Measurements from ENCODE around the gene CCDC40. TPM values are rescaled to one million over a fixed set of nuclear protein-coding genes. Genes with fewer than 3 reads are reported as not detected.

Gene CCDC40
- total RNA-seq, 1 donor from 2014 or later, result not detected

DNA sequence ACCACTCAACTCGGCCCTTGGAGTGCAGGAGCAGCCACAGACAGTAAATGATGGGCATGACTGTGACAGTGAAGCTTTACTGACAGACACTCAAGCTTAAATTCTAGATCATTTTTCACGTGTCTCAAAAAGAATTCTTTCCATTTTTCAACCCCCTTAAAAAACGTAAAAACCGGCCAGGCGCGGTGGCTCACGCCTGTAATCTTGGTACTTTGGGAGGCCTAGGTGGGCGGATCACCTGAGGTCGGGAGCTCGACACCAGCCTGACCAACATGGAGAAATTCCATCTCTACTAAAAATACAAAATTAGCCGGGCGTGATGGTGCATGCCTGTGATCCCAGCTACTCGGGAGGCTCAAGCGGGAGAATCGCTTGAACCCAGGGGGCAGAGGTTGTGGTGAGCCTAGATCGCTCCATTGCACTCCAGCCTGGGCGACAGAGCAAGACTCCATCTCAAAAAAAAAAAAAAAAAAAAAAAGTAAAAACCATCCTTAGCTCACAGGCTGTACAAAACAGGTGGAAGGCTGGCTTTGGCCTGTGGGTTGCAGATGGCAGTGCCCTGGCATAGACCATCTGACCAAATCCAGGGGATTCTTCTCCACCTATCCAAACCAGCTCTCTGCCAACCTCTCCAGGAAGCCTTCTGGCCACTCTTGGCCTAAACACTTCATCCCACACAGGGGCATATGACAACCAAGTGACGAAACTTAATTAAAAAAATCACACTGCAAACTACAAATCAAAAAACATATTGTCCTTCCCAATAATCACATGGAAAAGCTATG is 19.0 kb upstream of the CCDC40 start:
- intact Hi-C loops (cut with micrococcal nuclease), result no loop called here
- H3K4me1 Mint-ChIP-seq (ENCODE audit: low read depth), result no peaks in the 10 kb centered on the region
- H3K27me3 Mint-ChIP-seq (ENCODE audit: low read depth), result no peaks in the 10 kb centered on the region
- no peak for DNase-seq (ENCODE audit: low spot score)
- H3K27ac Mint-ChIP-seq, result no peak overlapping the region
- H3K9me3 Mint-ChIP-seq, result peaks cover 10% of the 10 kb centered on the region
- H3K36me3 Mint-ChIP-seq (ENCODE audit: low read depth), result no peaks in the 10 kb centered on the region
- H3K4me3 Mint-ChIP-seq (ENCODE audit: low read depth), result no peak overlapping the region

DNA sequence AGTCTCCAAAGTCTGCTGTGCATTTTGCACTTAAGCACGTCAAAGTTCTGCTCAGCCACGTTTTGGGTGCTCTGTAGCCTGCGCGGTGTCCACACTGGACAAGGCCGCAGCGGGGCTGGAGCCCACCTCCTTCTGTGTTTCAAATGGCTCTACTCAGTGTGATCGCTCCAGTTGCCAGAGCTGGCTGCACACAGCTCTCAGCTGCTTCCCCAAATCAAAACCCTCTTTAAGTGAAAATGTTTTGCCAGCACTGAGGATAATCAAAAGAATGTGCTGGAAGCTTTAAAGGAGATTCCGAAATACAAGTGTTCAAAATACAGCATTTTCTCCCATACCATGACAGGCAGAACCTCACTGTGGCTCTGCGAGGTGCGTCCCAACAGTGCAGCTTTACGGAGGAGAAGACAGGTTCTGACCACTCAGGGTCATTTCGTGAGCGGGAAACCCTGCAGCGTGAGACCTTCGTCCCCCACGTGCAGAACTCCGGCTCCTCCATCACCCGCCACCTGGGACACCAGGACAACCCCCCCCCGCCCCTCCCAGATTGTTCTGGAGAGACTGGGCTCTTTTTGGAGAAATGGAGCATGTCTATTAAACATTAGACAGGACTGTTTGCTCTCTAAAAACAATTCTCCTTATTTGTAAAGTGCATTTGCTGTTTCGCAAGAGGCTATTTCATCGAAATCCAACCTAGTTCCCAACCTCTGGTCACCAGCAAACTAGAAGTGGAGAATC is 17.4 kb upstream of the CCDC40 start:
- no peak for DNase-seq (ENCODE audit: low spot score)

DNA sequence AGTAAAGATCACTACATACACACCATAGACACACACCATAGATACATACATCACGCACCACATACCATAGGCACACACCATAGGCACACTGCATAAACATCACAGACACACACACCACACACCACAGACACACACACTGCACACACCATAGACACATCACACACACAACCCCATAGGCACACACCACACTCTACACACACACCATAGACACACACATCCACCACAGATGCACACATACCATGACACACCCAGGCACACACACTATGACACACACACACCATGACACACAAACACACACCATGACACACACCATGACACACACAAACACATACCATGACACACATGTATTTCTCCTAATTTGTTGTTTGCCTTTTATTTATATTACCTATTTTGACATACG is 14.8 kb upstream of the CCDC40 start:
- Mint-ChIP-seq H3K4me3 (ENCODE audit: low read depth) (no peak overlapping the region), H3K9me3 (no peaks in the 10 kb centered on the region)
- no peak for DNase-seq (ENCODE audit: low spot score)

More for the DNA sequence above, 17.4 kb upstream of the CCDC40 start:
- Mint-ChIP-seq H3K27me3 (ENCODE audit: low read depth) (no peaks in the 10 kb centered on the region), H3K4me1 (ENCODE audit: low read depth) (no peaks in the 10 kb centered on the region), H3K4me3 (ENCODE audit: low read depth) (no peak overlapping the region), H3K9me3 (peaks cover 9% of the 10 kb centered on the region), H3K36me3 (ENCODE audit: low read depth) (no peaks in the 10 kb centered on the region), H3K27ac (no peak overlapping the region)
- intact Hi-C loops (cut with micrococcal nuclease), result no loop called here

GRCh38 chr17:80023481-80024205 is 12.8 kb upstream of the CCDC40 start:
- no peaks in the 10 kb centered on the region for H3K36me3 Mint-ChIP-seq (ENCODE audit: low read depth)
- no peak overlapping the region for H3K27ac Mint-ChIP-seq
- no peaks in the 10 kb centered on the region for H3K27me3 Mint-ChIP-seq (ENCODE audit: low read depth)
- intact Hi-C loops (cut with micrococcal nuclease), result no loop called here
- H3K9me3 Mint-ChIP-seq, result no peaks in the 10 kb centered on the region
- no peak for DNase-seq (ENCODE audit: low spot score)
- no peaks in the 10 kb centered on the region for H3K4me1 Mint-ChIP-seq (ENCODE audit: low read depth)
- H3K4me3 Mint-ChIP-seq (ENCODE audit: low read depth), result no peak overlapping the region

More for the DNA sequence above, 14.8 kb upstream of the CCDC40 start:
- Mint-ChIP-seq H3K27ac (no peak overlapping the region), H3K4me1 (ENCODE audit: low read depth) (no peaks in the 10 kb centered on the region), H3K36me3 (ENCODE audit: low read depth) (no peaks in the 10 kb centered on the region), H3K27me3 (ENCODE audit: low read depth) (no peaks in the 10 kb centered on the region)
- intact Hi-C loops (cut with micrococcal nuclease), result no loop called here

GRCh38 chr17:80024206-80024972 is 12.1 kb upstream of the CCDC40 start:
- no peak for DNase-seq (ENCODE audit: low spot score)
- intact Hi-C loops (cut with micrococcal nuclease), result no loop called here
- no peaks in the 10 kb centered on the region for H3K27me3 Mint-ChIP-seq (ENCODE audit: low read depth)
- no peaks in the 10 kb centered on the region for H3K9me3 Mint-ChIP-seq
- H3K4me1 Mint-ChIP-seq (ENCODE audit: low read depth), result no peaks in the 10 kb centered on the region
- H3K4me3 Mint-ChIP-seq (ENCODE audit: low read depth), result no peak overlapping the region
- no peak overlapping the region for H3K27ac Mint-ChIP-seq
- no peaks in the 10 kb centered on the region for H3K36me3 Mint-ChIP-seq (ENCODE audit: low read depth)

DNA sequence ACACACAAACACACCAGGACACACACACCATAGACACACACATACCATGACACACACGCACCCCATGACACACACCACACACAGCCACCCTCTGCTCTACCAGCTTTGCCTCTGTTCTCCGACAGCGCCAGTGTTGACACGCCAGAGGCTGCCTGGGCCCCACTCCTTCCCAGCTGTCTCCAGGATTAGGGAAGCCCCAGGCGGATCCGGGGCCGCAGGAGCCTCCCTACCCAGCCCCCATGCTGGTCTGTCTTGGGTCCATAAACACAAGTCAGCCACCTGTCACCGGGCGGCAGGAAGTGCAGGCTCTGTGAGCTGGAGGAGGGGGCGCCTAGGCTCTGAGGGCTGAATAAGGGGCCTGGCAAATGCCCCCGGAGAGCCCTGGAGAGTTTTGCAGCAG is 11.3 kb upstream of the CCDC40 start:
- Mint-ChIP-seq H3K36me3 (ENCODE audit: low read depth) (no peaks in the 10 kb centered on the region), H3K27me3 (ENCODE audit: low read depth) (peaks cover 1% of the 10 kb centered on the region), H3K27ac (no peak overlapping the region), H3K4me1 (ENCODE audit: low read depth) (no peaks in the 10 kb centered on the region), H3K4me3 (ENCODE audit: low read depth) (no peak overlapping the region), H3K9me3 (no peaks in the 10 kb centered on the region)
- no peak for DNase-seq (ENCODE audit: low spot score)
- intact Hi-C loops (cut with micrococcal nuclease), result no loop called here

DNA sequence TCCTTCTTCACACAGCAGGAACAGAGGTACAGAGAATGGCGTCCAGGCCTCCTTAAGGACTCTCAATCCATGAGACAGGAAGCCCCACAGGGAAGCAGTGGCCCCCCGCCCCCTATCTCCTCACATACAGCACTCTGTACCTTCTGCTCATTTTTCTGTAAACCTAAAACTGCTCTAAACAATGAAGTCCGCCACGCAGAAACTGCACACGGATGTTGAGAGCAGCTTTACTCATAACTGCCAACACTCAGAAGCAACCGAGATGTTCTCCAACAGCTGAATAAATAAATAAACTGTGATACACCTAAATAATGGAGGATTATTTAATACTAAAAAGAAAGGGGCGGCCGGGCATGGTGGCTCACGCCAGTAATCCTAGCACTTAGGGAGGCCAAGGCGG is 10.6 kb upstream of the CCDC40 start:
- Mint-ChIP-seq H3K4me1 (ENCODE audit: low read depth) (no peaks in the 10 kb centered on the region), H3K27ac (no peak overlapping the region), H3K4me3 (ENCODE audit: low read depth) (no peak overlapping the region), H3K36me3 (ENCODE audit: low read depth) (no peaks in the 10 kb centered on the region), H3K9me3 (no peaks in the 10 kb centered on the region), H3K27me3 (ENCODE audit: low read depth) (peaks cover 1% of the 10 kb centered on the region)
- no peak for DNase-seq (ENCODE audit: low spot score)
- intact Hi-C loops (cut with micrococcal nuclease), result no loop called here

GRCh38 chr17:80026359-80027042 is 9.9 kb upstream of the CCDC40 start:
- intact Hi-C loops (cut with micrococcal nuclease), result no loop called here
- no peaks in the 10 kb centered on the region for H3K9me3 Mint-ChIP-seq
- no peaks in the 10 kb centered on the region for H3K4me1 Mint-ChIP-seq (ENCODE audit: low read depth)
- peaks cover 3% of the 10 kb centered on the region for H3K27me3 Mint-ChIP-seq (ENCODE audit: low read depth)
- no peak overlapping the region for H3K4me3 Mint-ChIP-seq (ENCODE audit: low read depth)
- DNase-seq (ENCODE audit: low spot score), result no peak
- no peaks in the 10 kb centered on the region for H3K36me3 Mint-ChIP-seq (ENCODE audit: low read depth)
- H3K27ac Mint-ChIP-seq, result no peak overlapping the region

GRCh38 chr17:80027043-80027435 is 9.4 kb upstream of the CCDC40 start:
- no peaks in the 10 kb centered on the region for H3K4me1 Mint-ChIP-seq (ENCODE audit: low read depth)
- DNase-seq (ENCODE audit: low spot score), result no peak
- H3K27ac Mint-ChIP-seq, result no peak overlapping the region
- H3K4me3 Mint-ChIP-seq (ENCODE audit: low read depth), result no peak overlapping the region
- peaks cover 6% of the 10 kb centered on the region for H3K27me3 Mint-ChIP-seq (ENCODE audit: low read depth)
- intact Hi-C loops (cut with micrococcal nuclease), result no loop called here
- no peaks in the 10 kb centered on the region for H3K9me3 Mint-ChIP-seq
- H3K36me3 Mint-ChIP-seq (ENCODE audit: low read depth), result no peaks in the 10 kb centered on the region

DNA sequence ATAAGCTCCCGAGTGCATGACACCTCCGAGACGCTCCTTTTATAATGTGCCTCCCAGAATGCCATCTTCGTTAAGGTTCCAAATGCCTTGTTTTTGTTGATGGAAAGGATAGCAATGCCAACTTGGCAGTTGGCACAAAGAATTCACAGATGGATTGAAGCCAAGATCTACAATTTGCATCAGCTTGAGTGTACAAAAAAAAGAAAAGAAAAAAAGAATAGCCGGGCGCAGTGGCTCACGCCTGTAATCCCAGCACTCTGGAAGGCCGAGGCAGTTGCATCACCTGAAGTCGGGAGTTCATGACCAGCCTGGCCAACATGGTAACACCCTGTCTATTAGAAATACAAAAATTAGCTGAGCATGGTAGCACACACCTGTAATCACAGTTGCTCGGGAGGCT is 8.4 kb upstream of the CCDC40 start:
- intact Hi-C loops (cut with micrococcal nuclease), result no loop called here
- no peaks in the 10 kb centered on the region for H3K9me3 Mint-ChIP-seq
- H3K36me3 Mint-ChIP-seq (ENCODE audit: low read depth), result no peaks in the 10 kb centered on the region
- no peaks in the 10 kb centered on the region for H3K4me1 Mint-ChIP-seq (ENCODE audit: low read depth)
- H3K27me3 Mint-ChIP-seq (ENCODE audit: low read depth), result peaks cover 13% of the 10 kb centered on the region
- no peak for DNase-seq (ENCODE audit: low spot score)
- H3K4me3 Mint-ChIP-seq (ENCODE audit: low read depth), result no peak overlapping the region
- no peak overlapping the region for H3K27ac Mint-ChIP-seq

DNA sequence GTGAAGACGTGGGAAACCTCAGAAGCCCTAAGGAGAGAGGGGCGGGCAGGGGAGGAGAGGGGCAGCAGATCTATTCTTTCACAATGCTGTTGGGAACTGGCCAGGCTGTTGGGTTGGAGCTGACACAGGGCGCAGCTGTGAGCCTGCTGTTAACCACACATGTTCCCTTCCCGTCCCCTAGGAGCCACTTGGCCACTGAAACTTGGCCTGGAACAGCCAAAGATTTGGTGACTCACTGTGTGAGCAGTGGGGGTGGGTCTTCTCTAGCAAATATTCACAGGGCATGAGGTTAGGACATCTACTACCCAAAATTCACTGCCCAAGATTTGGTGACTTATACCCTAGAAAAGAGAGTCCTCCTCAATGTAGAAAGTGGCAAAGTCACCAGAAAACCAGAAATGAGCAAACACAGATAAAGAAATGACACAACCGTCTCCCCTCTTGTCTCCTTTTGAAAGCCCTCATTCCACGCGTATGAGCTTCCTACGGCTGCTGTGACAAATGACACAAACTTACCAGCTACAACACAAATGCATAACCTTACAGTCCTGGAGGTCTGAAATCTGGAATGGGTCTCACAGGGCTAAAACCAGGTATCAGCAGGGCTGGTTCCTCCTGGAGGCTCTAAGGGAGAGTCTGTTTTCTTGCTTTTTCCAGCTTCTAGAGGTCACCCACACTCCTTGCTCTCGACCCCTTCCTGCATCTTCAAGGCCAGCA is 7.0 kb upstream of the CCDC40 start:
- DNase-seq (ENCODE audit: low spot score), result no peak
- H3K9me3 Mint-ChIP-seq, result no peaks in the 10 kb centered on the region

More for the DNA sequence above, 7.0 kb upstream of the CCDC40 start:
- Mint-ChIP-seq H3K27ac (no peak overlapping the region), H3K4me3 (ENCODE audit: low read depth) (no peak overlapping the region), H3K36me3 (ENCODE audit: low read depth) (no peaks in the 10 kb centered on the region), H3K4me1 (ENCODE audit: low read depth) (no peaks in the 10 kb centered on the region), H3K27me3 (ENCODE audit: low read depth) (peaks cover 21% of the 10 kb centered on the region)
- intact Hi-C loops (cut with micrococcal nuclease), result no loop called here

All from activated T-helper 2 cell treated with anti-CD3 and anti-CD28 coated beads, Interferon-gamma antibody, Interleukin-2, Interleukin-4, amounts not matched to agents 10 μg/mL and 5 μg/mL and 100 μg/mL, durations not matched to agents 14 hours and 24 hours and 36 hours (primary cell).